8988T (cell line): ENCODE measurements around the gene GIMD1.
"Not testable (repeated sequence)": the region's sequence is repeated elsewhere in the genome, so short reads cannot be mapped to it uniquely, and the experiment has no call there.

Experiments
- DNase-seq: peaks from one replicate; pipeline ENCODE4 v3.0.0; 2011

The GIMD1 gene

GRCh38 chr4:106368678-106369077 is at the start of gene GIMD1:
Gene GIMD1 (minus strand): TSS chr4:106368778. CDS start chr4:106367435, 1,343 bp downstream.
- no peak for DNase-seq

- DNase-seq = no peak
Measured at GRCh38 chr4:106414366-106414765, 45.8 kb upstream of the GIMD1 start.

- no peak for DNase-seq
Measured at GRCh38 chr4:106409901-106410889, 41.6 kb upstream of the GIMD1 start.

GRCh38 chr4:106408004-106408403 is 39.4 kb upstream of the GIMD1 start:
- not testable (repeated sequence) for DNase-seq

GRCh38 chr4:106401157-106401556 is 32.6 kb upstream of the GIMD1 start:
- no peak for DNase-seq

- DNase-seq = not testable (repeated sequence)
Measured at GRCh38 chr4:106398898-106399297, 30.3 kb upstream of the GIMD1 start.

- no peak for DNase-seq
Measured at GRCh38 chr4:106395582-106395981, 27.0 kb upstream of the GIMD1 start.

- no peak for DNase-seq
Measured at GRCh38 chr4:106385853-106386393, 17.3 kb upstream of the GIMD1 start.

- DNase-seq = no peak
Measured at GRCh38 chr4:106384878-106385277, 16.3 kb upstream of the GIMD1 start.

GRCh38 chr4:106380179-106380578 is 11.6 kb upstream of the GIMD1 start:
- DNase-seq = no peak

- no peak for DNase-seq
Measured at GRCh38 chr4:106373026-106373425, 4.4 kb upstream of the GIMD1 start.

GRCh38 chr4:106371161-106371560 is 2.6 kb upstream of the GIMD1 start:
- no peak for DNase-seq

GRCh38 chr4:106370214-106370613 is 1.6 kb upstream of the GIMD1 start:
- DNase-seq = no peak

GRCh38 chr4:106369456-106370060 is 980 bp upstream of the GIMD1 start:
- no peak for DNase-seq

- DNase-seq = no peak
Measured at GRCh38 chr4:106367072-106367471, 1.5 kb downstream of the GIMD1 start.

GRCh38 chr4:106366026-106366425 is 2.6 kb downstream of the GIMD1 start:
- DNase-seq = no peak

- DNase-seq = no peak
Measured at GRCh38 chr4:106365613-106366012, 3.0 kb downstream of the GIMD1 start.

GRCh38 chr4:106364282-106364681 is 4.3 kb downstream of the GIMD1 start:
- no peak for DNase-seq

GRCh38 chr4:106362086-106362825 is 6.3 kb downstream of the GIMD1 start:
- no peak for DNase-seq

GRCh38 chr4:106358899-106359298 is 9.7 kb downstream of the GIMD1 start:
- DNase-seq = no peak

GRCh38 chr4:106355193-106355592 is 13.4 kb downstream of the GIMD1 start:
- DNase-seq = no peak

GRCh38 chr4:106353786-106354185 is 14.8 kb downstream of the GIMD1 start:
- DNase-seq = no peak

- no peak for DNase-seq
Measured at GRCh38 chr4:106351016-106351415, 17.6 kb downstream of the GIMD1 start.
